GM18508 (cell line): ENCODE measurements around the gene ANAPC16.
A peak's percentile ranks its signal among the peaks of the same experiment; 100 is the strongest.
"Not testable (repeated sequence)": the region's sequence is repeated elsewhere in the genome, so short reads cannot be mapped to it uniquely, and the experiment has no call there.

Experiments
- ATAC-seq: cut with Tn5 transposase; IDR thresholded peaks from one replicate; pipeline ENCODE4 v1.9.1; 2021; ENCODE audit warnings: moderate number of reproducible peaks; ENCODE audit not compliant: insufficient read depth, unreplicated experiment

Gene ANAPC16

DNA sequence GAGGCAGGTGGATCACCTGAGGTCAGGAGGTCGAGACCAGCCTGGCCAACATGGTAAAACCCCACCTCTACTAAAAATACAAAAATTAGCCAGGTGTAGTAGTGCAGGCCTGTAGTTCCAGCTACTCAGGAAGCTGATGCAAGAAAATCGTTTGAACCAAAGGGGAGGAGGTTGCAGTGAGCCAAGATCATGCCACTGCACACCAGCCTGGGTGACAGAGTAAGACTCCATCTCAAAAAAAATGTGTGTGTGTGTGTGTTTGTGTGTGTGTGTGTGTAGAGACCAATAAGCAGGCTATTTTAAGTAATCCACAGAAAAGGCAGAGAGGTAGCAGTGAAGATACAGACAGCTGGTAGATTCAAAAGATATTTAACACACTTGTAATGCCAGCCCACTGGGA lies 7.3 kb upstream of the ANAPC16 start:
- not testable (repeated sequence) for ATAC-seq

DNA sequence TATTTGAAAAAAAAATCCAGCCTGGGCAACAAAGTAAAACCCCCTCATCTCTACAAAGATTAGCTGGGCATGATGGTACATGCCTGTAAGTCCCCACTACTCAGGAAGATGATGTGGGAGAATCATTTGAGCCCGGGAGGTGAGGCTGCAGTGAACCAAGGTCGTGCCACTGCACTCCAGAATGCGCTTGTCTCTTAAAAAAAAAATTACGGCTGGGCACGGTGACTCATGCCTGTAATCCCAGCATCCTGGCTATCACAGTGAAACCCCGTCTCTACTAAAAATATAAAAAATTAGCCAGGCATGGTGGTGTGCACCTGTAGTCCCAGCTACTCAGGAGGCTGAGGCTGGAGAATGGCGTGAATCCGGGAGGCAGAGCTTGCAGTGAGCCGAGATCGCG lies 4.4 kb upstream of the ANAPC16 start:
- ATAC-seq, result not testable (repeated sequence)

DNA sequence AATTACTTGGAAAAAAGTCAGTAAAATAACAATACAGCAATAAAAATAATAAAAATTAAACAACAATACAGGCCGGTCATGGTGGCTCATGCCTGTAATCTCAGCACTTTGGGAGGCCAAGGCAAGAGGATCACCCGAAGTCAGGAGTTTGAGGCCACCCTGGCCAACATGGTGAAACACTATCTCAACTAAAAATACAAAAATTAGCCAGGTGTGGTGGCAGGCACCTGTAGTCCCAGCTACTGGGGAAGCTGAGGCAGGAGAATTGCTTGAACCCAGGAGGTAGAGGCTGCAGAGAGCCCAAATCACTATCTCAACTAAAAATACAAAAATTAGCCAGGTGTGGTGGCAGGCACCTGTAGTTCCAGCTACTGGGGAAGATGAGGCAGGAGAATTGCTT lies 4.0 kb upstream of the ANAPC16 start:
- ATAC-seq, result not testable (repeated sequence)

DNA sequence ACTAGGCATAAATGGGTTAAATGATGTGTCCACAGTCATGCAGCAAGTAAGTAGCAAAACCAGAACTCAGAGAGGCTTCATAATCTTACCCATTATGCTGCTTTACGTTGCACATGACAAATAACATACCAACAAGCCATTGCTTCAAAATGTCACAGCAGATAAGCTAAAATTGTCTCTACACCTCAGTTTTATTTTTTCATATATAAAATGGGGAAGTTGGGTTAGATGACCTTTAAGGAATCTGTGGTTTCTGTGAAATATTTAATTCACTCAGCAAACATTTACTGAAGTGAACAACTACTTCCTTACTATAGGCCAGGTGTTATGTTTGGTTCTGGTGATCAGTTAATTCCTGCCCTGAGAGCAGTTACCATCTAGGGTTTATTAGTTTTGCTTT lies 2.5 kb downstream of the ANAPC16 start:
- peak; percentile 38 for ATAC-seq

DNA sequence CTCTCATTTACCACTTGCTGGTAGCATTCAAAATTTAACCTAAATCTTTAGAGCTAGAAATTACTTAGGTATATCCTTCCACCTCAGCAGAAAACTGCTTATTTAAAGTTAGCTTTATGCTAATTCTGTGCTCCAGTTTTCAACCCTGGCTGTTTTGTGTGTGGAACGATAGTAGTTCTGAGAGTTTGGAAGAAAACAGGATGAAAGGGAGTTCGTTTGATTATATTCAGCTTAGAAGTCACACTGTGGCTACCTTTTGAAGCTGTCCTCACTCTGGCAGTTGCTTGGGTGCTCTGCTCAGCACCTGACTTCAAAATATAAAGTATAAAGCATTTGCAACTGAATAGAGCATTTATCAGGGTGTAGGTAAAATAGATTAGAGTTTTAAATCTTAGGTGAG lies 2.9 kb downstream of the ANAPC16 start:
- no peak for ATAC-seq

DNA sequence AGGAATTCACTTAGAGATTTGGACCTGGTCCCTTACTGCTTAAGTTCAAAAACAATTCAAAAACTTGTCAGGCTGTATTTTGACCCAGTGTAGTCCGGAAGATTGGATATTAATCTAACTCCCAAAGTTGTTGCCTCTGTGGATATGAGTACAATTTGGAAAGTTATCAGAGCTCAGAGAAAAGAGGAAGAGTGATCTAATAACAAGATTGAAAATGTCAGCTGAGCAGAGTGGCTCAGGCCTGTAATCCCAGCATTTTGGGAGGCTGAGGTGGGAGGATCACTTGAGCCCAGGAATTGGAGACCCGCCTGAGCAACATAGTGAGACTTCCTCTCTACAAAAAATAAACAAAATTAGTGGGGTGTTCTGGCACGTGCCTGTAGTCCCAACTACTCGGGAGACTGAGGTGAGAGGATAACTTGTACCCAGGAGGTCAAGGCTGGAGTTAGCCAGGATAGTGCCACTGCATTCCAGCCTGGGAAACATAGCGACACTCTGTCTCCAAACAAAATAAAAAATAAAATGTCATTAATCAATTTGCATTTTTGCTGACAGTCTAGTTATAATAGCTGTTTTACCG lies 3.5 kb downstream of the ANAPC16 start:
- no peak for ATAC-seq

DNA sequence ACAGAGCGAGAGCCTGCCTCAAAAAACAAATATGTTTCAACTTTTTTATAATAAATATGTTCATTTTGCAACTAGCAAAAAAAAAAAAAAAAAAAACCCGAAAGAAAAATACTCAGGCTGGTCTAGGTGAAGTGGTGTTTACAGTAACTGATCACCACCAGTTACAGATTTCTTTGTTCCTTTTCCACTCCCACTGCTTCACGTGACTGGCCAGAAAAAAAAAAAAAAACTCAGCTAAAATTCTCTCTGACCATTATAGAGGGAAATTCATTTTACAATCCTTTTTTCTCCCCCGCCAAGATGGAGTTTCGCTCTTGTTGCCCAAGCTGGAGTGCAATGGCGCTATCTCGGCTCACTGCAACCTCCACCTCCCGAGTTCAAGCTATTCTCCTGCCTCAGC lies 4.8 kb downstream of the ANAPC16 start:
- ATAC-seq, result no peak

DNA sequence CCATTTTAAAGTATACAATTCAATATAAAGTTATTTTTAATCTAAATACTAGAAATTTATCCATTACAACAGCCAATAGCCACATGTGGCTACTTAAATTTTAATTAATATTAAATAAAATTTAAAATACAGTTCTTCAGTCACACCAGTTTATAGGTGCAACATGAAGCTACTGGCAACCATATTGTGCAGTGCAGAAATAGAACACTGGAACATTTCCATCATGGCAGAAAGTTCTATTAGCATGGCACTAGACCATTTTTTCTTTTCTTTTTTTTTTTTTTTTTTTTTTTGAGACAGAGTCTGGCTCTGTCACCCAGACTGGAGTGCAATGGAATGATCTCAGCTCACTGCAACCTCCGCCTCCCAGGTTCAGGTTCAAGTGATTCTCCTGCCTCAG lies 5.5 kb downstream of the ANAPC16 start:
- ATAC-seq, result no peak

DNA sequence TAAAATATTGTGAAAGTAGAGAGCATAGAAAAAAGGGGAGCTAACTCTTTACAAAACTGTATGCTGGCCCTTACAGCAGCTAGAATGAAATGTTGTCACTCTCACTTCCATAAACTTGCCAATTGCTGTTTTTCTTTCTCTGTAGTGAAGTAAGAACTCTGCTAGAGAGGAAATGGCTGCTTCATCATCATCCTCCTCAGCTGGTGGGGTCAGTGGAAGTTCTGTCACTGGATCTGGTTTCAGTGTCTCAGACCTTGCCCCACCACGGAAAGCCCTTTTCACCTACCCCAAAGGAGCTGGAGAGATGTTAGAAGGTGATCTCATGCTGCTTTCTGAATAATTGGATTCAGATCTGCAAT lies 7.9 kb downstream of the ANAPC16 start:
- ATAC-seq, result no peak

DNA sequence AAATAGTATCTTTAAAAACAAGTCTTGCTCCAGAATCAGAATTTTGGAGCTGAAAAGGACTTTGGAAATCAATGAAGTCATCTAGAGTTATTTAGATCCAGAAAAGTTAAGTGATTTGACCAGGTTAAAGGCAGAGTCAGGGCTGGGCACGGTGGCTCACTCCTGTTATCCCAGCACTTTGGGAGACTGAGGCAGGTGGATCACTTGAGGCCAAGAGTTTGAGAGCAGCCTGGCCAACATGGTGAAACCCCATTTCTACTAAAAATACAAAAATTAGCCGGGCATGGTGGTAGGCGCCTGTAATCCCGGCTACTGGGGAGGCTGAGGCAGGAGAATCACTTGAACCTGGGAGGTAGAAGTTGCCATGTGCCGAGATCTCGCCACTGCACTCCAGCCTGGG lies 8.4 kb downstream of the ANAPC16 start:
- not testable (repeated sequence) for ATAC-seq

DNA sequence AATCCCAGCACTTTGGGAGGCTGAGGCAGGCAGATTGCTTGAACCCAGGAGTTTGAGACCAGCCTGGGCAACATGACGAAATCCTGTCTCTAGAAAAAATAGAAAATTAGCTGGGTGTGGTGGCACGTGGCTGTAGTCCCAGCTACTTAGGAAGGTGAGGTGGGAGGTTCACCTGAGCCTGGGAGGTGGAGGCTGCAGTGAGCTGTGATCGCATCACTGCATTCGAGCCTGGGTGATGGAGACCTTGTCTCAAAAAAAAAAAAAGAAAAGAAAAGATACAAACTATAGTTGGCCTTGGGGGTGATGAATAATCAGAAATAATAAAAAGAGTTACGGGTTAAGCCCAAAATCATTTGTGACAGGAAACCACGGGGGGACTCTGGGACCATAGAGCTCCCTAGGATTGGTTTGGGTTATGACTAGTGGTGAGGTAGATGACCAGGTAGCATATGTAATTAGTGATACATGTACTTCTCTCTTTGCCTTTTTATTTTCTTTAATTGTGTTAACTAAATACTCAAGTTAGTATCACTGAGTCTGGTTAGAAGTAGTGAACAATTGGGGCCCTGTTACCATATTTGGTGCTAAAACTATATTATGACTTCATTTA lies 10.7 kb downstream of the ANAPC16 start:
- no peak for ATAC-seq

DNA sequence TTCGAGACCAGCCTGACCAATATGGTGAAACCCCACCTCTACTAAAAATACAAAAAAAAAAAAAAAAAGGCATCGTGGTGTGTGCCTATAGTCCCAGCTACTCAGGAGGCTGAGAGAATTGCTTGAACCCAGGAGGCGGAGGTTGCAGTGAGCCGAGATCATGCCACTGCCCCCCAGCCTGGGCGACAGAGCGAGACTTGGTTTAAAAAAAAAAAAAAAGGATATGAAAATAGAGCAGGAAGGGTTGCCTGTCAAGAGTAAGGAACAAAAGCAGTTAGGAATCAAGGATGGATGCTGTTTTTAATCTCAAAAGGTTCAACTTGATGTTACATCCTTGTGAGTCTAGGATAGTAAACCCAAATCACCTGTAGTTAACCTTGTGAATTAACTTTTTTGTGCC lies 12.0 kb downstream of the ANAPC16 start:
- no peak for ATAC-seq

DNA sequence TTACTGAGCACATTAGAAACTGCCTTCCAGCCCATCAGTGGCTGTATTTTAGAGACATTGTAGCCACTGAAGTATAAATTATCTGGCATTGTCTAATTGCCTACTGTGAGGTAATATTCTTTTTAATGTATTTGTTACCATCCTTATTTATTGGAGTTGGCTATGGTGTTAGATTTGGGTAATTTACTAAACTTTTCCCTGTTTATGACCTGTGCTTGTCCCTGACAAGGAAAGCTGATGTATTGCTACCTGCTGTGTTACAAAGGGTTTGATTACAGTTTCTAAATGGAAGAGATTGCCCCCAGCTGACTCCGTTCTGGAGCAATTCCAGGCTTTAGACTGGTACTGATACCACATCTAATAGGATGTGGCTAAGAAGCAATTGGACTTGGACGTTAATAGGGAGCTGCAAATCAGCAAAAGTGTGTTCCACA lies 12.5 kb downstream of the ANAPC16 start:
- no peak for ATAC-seq

DNA sequence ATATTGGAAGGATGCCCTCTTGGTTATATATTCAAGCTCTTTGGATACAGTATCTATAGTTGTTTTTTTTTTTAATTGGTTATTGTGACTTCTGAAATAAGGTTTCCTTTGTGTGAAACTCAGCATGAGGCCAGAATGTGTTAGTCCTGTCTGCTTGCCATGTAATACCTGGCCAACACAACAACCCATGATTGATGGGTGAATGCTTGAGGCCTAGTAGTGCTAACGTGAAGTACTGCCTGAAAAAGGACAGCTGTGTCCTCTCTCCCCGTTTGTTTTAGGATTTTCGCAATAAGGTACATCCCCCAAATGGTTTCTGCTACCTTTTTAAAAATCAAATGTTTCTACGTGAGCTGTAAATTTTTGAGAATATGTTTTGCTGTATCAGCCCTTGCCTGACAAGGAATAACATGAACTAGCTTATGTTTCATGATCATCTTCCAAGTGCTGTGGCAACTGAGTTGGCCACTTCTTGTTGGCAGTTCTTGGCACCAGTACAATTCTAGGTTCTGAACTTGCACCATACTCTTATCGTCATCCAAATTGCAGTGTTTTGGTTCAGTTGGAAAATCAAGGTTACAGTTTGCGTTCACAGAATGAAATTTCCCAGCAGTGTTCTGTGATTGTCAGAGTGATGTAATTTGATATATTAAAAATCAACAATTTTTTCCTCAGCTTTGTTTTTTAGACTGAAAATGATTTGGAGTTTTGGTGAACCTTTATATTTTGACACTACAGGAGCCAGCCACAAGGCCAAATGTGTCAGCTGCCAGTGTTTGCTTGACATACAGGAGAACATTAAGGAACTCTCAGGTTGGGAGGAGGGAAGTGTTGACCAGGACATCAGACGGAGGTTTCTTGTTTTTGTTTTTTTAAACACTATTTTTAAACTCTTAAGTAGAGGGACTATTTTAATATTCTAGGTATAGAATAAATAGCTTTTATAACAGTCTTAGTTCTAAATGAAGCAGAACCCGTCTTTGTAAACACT lies 13.7 kb downstream of the ANAPC16 start:
- no peak for ATAC-seq

DNA sequence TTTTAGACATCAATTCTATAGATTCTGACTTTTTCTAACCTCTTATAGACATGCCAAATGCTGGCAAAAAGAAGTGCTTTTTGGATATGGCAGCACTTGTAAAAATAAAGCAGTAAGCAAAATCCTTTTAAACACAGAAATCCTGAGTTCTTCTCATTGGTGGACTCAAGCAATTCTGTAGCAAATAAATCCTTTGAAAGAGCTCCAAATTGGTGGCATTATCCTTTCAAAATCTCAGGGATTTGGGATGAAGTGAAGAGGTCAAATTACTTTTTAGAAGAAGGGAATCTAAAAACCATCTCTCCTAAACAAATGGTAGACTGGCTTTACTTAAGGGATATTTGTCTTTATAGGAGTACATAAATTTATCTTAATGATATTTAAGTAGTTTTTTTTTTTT lies 17.8 kb downstream of the ANAPC16 start:
- no peak for ATAC-seq

DNA sequence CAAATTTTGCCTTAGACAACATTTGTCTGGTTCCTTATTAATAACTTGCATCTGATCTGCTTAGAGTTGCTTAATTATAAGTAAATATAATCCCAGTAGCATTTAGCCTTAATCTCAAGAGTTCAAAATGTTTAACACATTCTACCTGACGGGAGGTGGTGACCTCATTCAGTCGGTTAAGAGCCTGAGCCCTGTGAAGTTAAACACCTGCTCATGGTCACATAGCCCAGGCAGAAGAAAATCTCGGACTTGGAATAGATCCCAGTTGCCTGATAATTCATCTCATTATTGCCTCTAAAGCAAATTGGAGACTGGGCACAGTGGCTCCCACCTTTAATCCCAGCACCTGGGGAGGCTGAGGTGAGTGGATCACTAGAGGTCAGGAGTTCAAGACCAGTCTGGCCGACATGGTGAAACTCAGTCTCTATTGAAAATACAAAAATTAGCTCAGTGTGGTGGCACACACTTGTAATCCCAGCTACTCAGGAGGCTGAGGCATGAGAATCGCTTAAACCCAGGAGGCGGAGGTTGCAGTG lies 18.8 kb downstream of the ANAPC16 start:
- no peak for ATAC-seq

DNA sequence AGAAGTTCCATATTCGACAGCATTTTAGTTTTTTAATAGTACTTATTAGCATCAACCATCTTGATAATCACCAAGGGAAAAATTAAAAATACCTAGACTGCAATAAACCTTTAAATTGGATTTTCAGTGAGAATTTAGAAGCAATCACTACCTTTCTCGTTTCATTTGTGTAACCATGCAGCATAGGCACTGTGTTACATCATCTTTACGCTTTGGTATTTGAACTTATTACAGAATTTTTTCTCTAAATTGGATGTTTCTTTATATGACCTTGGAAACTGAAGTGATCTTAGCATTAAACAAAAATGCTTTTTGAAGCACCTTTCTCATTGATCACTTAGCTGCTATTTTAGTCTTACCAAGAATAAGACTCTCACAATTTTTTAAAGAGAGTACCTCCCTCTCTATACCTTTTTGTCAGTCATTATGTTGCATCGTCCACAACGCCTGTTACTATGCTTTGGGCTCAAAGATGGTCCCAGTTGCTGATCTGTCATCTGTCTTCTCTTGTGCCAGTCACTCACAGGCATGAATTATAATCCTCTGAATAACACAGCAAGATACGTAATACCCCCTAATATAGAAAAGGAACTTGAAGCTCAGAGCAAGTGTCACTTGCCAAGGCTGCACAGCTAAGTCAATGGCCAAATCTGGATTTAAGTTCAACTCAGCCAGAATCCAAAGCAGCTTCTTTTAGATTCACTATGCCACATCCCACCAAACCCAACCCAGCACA lies 19.9 kb downstream of the ANAPC16 start:
- no peak for ATAC-seq

DNA sequence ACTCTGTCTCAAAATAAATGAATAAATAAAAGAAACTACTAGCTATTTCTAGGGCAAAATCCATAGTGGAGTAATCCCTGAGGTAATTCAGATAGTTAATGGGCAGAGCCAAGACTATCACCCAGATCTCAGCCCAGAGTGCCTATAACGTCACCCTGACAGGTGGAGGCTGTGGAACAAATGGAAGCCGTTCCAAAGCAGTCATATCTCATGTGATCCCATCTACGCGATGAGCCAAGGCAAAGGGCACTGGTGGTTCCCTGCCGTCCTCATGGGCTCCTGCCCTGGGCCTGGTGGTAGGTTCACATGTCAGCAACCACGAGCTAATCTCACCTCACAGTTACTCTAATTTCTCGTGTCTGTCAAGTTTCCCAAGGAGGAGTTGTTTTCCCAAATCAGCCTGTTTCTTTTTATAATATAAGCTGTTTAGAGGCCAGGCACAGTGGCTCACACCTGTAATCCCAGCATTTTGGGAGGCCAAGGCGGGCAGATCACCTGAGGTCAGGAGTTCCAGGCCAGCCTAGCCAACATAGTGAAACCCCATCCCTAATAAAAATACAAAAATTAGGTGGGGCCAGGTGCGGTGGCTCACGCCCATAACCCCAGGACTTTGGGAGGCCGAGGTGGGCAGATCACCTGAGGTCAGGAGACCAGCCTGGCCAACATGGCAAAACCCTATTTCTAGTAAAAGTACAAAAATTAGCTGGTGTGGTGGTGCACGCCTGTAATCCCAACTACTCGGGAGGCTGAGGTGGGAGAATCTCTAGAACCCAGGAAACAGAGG lies 22.8 kb downstream of the ANAPC16 start:
- ATAC-seq, result no peak

DNA sequence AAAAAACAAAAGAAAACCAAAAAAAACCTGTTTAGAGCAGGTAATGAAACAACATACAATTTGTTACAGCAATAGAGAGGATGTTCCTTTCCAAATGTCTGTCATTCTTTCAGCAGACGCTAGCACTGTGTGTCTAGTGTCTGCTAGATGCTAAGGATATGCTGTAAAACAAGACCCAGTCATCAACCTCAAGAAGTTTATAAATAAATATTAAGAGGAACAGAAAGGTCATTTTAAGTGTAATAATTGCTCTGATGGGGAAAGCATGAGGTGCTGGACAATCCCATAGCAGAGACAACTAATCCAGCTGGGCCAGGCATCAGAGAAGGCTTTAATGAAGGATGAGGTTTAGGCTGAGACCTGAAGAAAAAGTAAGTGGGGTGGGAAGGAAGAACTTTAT lies 23.6 kb downstream of the ANAPC16 start:
- ATAC-seq, result no peak

DNA sequence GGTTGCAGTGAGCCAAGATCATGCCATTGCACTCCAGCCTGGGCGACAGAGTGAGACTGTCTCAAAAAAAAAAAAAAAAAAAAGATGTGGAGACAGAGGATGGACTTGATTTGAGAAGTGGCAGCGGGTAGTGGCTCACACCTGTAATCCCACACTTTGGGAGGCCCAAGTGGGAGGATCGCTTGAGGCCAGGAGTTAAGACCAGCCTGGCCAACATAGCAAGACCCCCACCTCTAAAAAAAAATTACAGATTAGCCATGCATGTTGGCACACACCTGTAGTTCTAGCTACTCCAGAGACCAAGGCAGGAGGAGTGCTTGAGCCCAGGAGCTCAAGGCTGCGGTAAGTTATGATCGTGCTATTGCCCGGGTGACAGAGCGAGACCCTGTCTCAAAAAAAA lies 24.6 kb downstream of the ANAPC16 start:
- no peak for ATAC-seq
